Gastroesophageal sphincter (tissue), 4 donors: ENCODE measurements around the gene TRDMT1. TPM values are rescaled to one million over a fixed set of nuclear protein-coding genes. Genes with fewer than 3 reads are reported as not detected.
A peak's percentile ranks its signal among the peaks of the same experiment; 100 is the strongest.
"Not testable (repeated sequence)": the region's sequence is repeated elsewhere in the genome, so short reads cannot be mapped to it uniquely, and the experiment has no call there.

Source experiments
- ATAC-seq: fragments of 150-250 bp; one replicate; pipeline ENCODE4 v1.9.1; 2016; ENCODE audit warnings: mild to moderate bottlenecking, moderate library complexity
- H3K27ac ChIP-seq, 4 donors: fragments of 200-600 bp; sonication (generic) in 3 of 4; 1 replicate in 3 of 4; 2 replicates in 1 of 4; pipeline ENCODE4 v1.5.1; 2016 to 2019
- H3K27me3 ChIP-seq: fragments of 200-600 bp; sonication (generic); one replicate; pipeline ENCODE4 v1.5.1; 2019
- H3K36me3 ChIP-seq, 2 donors: fragments of 200-600 bp; sonication (generic); one replicate each; pipeline ENCODE4 v1.5.1; 2019; ENCODE audit warnings: control low read depth in 1 of 2
- H3K4me1 ChIP-seq, 3 donors: fragments of 200-600 bp; sonication (generic); 1 replicate in 2 of 3; 2 replicates in 1 of 3; pipeline ENCODE4 v1.5.1; 2016 to 2019; ENCODE audit warnings: control low read depth in 2 of 3
- H3K4me3 ChIP-seq, 2 donors: fragments of 200-600 bp; sonication (generic); one replicate each; pipeline ENCODE4 v1.5.1; 2019; ENCODE audit warnings: mild to moderate bottlenecking in 1 of 2, moderate library complexity in 1 of 2
- H3K9me3 ChIP-seq, 3 donors: fragments of 200-600 bp; sonication (generic); one replicate each; pipeline ENCODE4 v1.5.1; 2017 to 2019; ENCODE audit warnings: control low read depth in 2 of 3
- EP300 ChIP-seq: sonication (generic); formaldehyde crosslinking; IDR thresholded peaks from one replicate; pipeline ENCODE4 v1.6.1; 2017; ENCODE audit warnings: antibody characterized with exemption, mild to moderate bottlenecking
- POLR2A ChIP-seq, 2 donors: fragments of 450-650 bp; IDR thresholded peaks; one replicate each; pipeline ENCODE4 v1.6.1; 2017; ENCODE audit warnings: antibody characterized with exemption in 2 of 2, mild to moderate bottlenecking in 2 of 2, moderate library complexity in 1 of 2
- POLR2AphosphoS5 ChIP-seq: sonication (generic); formaldehyde crosslinking; IDR thresholded peaks from one replicate; pipeline ENCODE4 v1.6.1; 2017; ENCODE audit warnings: antibody characterized with exemption
- WGBS, 2 donors: methylation state at CpG; one replicate each; pipeline ENCODE4 v1.1.5; 2018; ENCODE audit warnings: low coverage in 1 of 2; 5-methylcytosine and 5-hydroxymethylcytosine counted together
- total RNA-seq, 4 donors: library from RNA; depleted of rRNA; stranded (reverse); fragments of >200 nt; gene quantifications; one replicate each; pipeline ENCODE4 v1.1.0, GENCODE V29; 2016
- TF ChIP-seq, protein P1 (sequence below), 4 experiments: fragments of 200-600 bp in 2 of 4; fragments of 450-650 bp in 2 of 4; sonication (generic) in 1 of 4; IDR thresholded peaks; one replicate each; pipeline ENCODE4 v1.5.1; 2017 to 2019; ENCODE audit warnings: antibody characterized with exemption in 4 of 4, mild to moderate bottlenecking in 2 of 4, moderate library complexity in 2 of 4

Gene TRDMT1
- total RNA-seq, 4 donors from 2014 or later = 4.5 to 6.4 (median 5.3) TPM

- 75 to 83% methylated on average over 2 to 5 of the region's 5 CpGs for WGBS, 2 donors
- H3K4me1 ChIP-seq = no peaks in the 10 kb centered on the region
- no peaks in the 10 kb centered on the region for H3K36me3 ChIP-seq
- no peak overlapping the region for H3K27ac ChIP-seq
- TF ChIP-seq, protein P1, sequence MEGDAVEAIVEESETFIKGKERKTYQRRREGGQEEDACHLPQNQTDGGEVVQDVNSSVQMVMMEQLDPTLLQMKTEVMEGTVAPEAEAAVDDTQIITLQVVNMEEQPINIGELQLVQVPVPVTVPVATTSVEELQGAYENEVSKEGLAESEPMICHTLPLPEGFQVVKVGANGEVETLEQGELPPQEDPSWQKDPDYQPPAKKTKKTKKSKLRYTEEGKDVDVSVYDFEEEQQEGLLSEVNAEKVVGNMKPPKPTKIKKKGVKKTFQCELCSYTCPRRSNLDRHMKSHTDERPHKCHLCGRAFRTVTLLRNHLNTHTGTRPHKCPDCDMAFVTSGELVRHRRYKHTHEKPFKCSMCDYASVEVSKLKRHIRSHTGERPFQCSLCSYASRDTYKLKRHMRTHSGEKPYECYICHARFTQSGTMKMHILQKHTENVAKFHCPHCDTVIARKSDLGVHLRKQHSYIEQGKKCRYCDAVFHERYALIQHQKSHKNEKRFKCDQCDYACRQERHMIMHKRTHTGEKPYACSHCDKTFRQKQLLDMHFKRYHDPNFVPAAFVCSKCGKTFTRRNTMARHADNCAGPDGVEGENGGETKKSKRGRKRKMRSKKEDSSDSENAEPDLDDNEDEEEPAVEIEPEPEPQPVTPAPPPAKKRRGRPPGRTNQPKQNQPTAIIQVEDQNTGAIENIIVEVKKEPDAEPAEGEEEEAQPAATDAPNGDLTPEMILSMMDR (IDR thresholded peaks at IDR 0.05) = no peak
- TF ChIP-seq POLR2AphosphoS5 = no peak
- no peak for TF ChIP-seq EP300
- TF ChIP-seq POLR2A (IDR thresholded peaks at IDR 0.05) = no peak
- ATAC-seq = peak; percentile 43
- no peak overlapping the region for H3K4me3 ChIP-seq
- H3K9me3 ChIP-seq = no peaks in the 10 kb centered on the region
- no peaks in the 10 kb centered on the region for H3K27me3 ChIP-seq
Observed at GRCh38 chr10:17116193-17116592, 85.3 kb downstream of the TRDMT1 start.

DNA sequence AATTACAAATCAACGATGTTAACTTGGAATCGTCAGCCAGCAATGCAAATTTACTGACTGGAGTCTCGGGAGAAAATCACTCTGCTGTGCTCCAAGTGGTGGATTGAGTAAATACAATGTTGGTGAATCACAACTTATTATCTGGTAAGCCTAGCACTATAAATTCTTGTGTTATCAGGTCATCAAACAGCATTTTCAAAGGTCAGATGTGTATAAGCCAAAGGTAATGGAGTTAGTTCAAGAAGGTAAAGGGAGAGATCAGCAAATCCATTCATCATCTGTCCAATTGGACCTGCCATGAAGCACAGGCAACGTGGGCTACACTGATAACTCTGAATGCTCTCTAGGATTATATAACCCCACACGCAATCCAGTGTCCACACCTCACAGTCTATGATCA, 85.8 kb downstream of the TRDMT1 start:
- Histone ChIP-seq H3K4me3 (no peak overlapping the region), H3K27me3 (no peaks in the 10 kb centered on the region), H3K36me3 (no peaks in the 10 kb centered on the region), H3K9me3 (no peaks in the 10 kb centered on the region), H3K4me1 (no peaks in the 10 kb centered on the region), H3K27ac (no peak overlapping the region)
- WGBS, 2 donors = 79 to 87% methylated on average over 4 to 5 of the region's 5 CpGs
- TF ChIP-seq, protein P1 (IDR thresholded peaks at IDR 0.05) = no peak
- TF ChIP-seq POLR2AphosphoS5 (no peak), EP300 (no peak), POLR2A (IDR thresholded peaks at IDR 0.05) (no peak)
- no peak for ATAC-seq

DNA sequence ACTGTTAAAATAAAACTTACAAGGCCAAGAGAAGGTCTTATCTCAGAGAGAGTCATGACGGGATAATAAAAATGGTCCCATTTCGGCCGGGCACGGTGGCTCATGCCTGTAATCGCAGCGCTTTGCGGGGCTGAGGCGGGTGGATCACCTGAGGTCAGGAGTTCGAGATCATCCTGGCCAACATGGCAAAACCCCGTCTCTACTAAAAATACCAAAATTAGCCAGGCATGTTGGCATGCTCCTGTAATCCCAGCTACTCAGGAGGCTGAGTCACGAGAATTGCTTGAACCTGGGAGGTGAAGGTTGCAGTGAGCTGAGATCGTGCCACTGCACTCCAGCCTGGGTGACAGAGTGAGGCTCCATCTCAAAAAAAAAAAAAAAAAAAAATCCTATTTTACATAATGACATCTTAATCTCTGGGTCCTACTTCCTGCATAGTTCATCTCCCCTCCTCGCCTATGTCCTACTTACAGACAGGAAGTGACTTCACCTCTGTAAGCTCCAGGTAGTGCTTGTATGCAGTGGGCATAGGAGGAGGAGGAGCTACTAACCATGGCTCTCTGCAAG, 86.5 kb downstream of the TRDMT1 start:
- not testable (repeated sequence) for H3K9me3 ChIP-seq, H3K27ac ChIP-seq, H3K4me3 ChIP-seq, H3K36me3 ChIP-seq, ATAC-seq, H3K27me3 ChIP-seq, H3K4me1 ChIP-seq
- WGBS, 2 donors = 88 to 92% methylated on average over 10 to 13 of the region's 13 CpGs

DNA sequence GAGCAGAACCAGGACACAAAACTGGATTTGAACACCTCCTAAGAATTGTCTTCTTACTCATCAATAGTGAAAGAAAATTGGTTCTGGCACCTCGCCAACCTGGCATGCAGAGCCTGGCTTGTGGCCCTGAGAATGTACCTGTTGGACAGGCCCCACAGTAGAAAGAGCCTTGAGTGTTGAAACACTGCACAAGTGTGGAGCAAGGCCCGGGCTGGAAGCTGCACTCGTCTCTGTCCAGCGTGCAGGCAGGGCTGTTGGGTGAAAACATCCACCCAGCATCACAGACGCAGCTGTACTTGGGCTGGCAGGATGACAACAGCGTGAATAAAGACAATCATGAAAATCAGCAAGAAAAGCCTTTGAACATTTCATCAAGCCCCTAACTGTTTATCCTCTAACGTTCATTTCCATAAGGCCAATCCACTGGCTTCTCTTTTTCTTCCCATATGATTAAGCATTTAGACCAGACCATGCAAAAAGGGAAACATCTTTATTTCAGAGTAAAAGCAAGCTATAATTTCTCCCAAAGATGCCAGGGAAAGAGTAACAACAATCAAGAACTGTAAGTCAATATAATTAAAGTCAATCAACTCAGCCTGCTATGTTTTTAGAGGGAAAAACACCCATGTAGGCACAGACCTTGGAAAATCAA, 87.5 kb downstream of the TRDMT1 start:
- WGBS, 2 donors = 40 to 47% methylated on average over 5 to 7 of the region's 7 CpGs
- TF ChIP-seq, protein P1 (IDR thresholded peaks at IDR 0.05) = no peak
- TF ChIP-seq EP300 = no peak
- TF ChIP-seq POLR2A (IDR thresholded peaks at IDR 0.05) = no peak
- no peak for TF ChIP-seq POLR2AphosphoS5
- no peaks in the 10 kb centered on the region for H3K9me3 ChIP-seq
- no peaks in the 10 kb centered on the region for H3K36me3 ChIP-seq
- H3K27me3 ChIP-seq = no peaks in the 10 kb centered on the region
- H3K4me3 ChIP-seq = no peak overlapping the region
- ATAC-seq = peak; percentile 74
- H3K4me1 ChIP-seq = no peaks in the 10 kb centered on the region
- H3K27ac ChIP-seq = no peak overlapping the region

DNA sequence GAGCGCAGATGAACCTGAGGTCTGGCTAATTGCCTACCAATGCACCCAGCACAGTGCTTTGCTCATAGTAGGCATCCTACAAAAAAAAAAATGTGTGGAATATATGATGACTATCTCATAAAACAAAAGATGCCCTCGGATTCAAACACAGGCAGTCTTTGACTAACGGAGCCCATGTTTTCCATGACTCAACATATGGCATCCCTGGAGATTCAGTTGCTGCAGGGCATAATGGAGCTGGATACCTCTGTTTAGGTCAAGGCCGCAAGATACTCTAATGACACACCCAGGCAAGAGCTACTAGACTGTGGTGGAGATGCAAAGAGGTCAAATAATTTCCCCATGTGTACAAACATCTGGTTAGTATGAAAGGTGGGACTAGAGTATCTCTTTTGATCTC, 88.1 kb downstream of the TRDMT1 start:
- TF ChIP-seq EP300 (no peak), POLR2A (IDR thresholded peaks at IDR 0.05) (no peak), POLR2AphosphoS5 (no peak)
- TF ChIP-seq, protein P1 (IDR thresholded peaks at IDR 0.05) = no peak
- Histone ChIP-seq H3K27ac (no peak overlapping the region), H3K36me3 (no peaks in the 10 kb centered on the region), H3K4me1 (no peaks in the 10 kb centered on the region), H3K9me3 (no peaks in the 10 kb centered on the region), H3K4me3 (no peak overlapping the region), H3K27me3 (no peaks in the 10 kb centered on the region)
- 81 to 98% methylated on average over 4 of the region's 4 CpGs for WGBS, 2 donors
- ATAC-seq = no peak
